Epithelial cell of esophagus (primary cell): ENCODE data around the gene YWHAQ.

ENCODE experiments used
- DNase-seq: peaks from one replicate; pipeline ENCODE4 v3.0.0; 2010; ENCODE audit warnings: low read depth
- H3K4me3 ChIP-seq: 2 replicates; pipeline ENCODE4 v1.5.1; 2011; ENCODE audit warnings: mild to moderate bottlenecking, low read length, control low read depth
- TF ChIP-seq, protein P1 (sequence below): IDR thresholded peaks from 2 replicates; pipeline ENCODE4 v1.5.1; 2011; ENCODE audit warnings: low read depth, mild to moderate bottlenecking, low read length, control low read depth, inconsistent platforms; ENCODE audit not compliant: insufficient read depth; ENCODE audit errors: missing control alignments

The YWHAQ gene

DNA sequence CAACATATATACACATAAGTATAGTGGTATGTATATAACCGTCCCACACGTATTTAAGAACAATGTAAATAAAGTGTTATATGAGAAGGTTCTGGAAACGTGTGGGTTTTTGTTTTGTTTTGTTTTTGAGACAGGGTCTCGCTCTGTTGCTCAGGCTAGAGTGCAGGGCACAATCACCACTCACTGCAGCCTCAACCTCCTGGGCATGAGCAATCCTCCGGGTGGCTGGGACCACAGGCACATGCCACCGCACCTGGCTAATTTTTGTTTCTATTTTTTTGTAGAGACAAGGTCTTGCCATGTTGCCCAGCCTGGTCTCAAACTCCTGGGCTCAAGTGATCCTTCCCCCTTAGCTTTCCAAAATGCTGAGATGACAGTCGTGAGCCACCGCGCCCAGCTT lies 81.4 kb downstream of the YWHAQ start:
- TF ChIP-seq, protein P1, sequence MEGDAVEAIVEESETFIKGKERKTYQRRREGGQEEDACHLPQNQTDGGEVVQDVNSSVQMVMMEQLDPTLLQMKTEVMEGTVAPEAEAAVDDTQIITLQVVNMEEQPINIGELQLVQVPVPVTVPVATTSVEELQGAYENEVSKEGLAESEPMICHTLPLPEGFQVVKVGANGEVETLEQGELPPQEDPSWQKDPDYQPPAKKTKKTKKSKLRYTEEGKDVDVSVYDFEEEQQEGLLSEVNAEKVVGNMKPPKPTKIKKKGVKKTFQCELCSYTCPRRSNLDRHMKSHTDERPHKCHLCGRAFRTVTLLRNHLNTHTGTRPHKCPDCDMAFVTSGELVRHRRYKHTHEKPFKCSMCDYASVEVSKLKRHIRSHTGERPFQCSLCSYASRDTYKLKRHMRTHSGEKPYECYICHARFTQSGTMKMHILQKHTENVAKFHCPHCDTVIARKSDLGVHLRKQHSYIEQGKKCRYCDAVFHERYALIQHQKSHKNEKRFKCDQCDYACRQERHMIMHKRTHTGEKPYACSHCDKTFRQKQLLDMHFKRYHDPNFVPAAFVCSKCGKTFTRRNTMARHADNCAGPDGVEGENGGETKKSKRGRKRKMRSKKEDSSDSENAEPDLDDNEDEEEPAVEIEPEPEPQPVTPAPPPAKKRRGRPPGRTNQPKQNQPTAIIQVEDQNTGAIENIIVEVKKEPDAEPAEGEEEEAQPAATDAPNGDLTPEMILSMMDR = no peak
- no peak for DNase-seq
- no peak overlapping the region for H3K4me3 ChIP-seq

DNA sequence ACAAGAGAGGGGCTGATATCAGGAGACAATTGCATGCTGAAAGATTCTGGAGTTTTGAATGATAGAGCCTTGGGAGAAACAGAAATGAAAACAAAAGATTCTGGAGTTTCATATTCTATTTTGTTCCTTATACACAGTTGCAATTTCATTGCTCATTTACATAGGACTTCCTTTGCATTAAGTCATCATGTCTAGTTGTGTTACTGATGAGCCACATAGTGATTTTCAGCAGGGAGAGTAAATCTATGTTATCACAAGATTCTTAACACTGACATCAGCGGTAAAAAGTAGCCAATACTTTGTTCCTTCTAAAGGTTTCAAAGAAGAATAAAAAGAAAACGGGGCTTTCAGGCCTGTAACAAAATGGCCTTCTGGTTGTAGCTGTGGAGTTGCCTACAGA lies 82.3 kb downstream of the YWHAQ start:
- no peak overlapping the region for H3K4me3 ChIP-seq
- DNase-seq = peak; percentile 58

DNA sequence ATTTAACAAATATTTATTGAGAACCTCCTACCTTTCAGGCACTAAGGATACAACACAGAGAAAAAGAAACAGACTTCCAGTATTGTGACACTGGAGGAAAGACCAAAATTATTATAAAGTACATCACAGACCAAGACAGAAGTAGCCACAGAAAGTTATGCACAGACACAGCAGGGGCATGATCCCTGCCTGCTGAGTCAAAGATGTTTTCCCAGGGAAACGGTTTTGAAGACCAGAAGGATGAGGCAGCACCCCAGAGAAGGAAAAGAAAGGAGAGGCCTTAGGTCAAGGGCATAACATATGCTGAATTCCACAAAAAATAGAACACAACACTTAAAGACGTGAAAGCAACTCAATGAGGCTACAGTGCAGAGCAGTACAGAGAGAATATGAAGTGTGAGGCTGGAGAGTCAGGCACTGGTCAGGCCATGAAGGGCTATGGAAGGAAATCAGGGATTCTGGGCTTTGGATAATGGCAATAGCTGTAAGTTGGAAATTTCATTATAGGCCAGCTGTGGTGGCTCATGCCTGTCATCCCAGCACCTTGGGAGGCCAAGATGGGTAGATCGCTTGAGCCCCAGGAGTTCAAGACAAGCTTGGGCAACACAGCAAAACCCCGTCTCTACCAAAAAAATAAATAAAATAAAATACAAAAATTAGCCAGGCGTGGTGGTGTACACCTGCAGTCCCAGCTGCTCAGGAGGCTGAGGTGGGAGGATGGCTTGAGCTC lies 83.4 kb downstream of the YWHAQ start:
- H3K4me3 ChIP-seq = no peak overlapping the region
- no peak for DNase-seq
- TF ChIP-seq, protein P1 = no peak

More for the DNA sequence above, 82.3 kb downstream of the YWHAQ start:
- TF ChIP-seq, protein P1 = no peak

DNA sequence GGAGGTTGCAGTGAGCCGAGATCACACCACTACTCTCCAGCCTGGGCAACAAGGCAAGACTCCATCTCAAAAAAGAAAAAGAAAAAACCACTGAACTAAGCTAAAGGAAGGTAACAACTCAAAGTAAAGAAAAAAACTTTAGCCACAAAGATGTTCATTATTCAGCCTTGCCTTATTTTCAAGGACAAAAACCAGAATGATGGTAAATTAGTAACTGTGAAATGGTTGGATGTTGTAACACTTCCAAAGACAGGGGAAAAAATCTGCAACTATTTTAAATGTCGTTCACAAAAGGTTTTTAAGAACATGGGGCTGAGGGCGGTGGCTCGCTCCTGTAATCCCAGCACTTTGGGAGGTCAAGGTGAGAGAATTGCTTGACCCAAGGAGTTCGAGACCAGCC lies 85.3 kb downstream of the YWHAQ start:
- H3K4me3 ChIP-seq = no peak overlapping the region
- TF ChIP-seq, protein P1 = no peak
- DNase-seq = no peak

DNA sequence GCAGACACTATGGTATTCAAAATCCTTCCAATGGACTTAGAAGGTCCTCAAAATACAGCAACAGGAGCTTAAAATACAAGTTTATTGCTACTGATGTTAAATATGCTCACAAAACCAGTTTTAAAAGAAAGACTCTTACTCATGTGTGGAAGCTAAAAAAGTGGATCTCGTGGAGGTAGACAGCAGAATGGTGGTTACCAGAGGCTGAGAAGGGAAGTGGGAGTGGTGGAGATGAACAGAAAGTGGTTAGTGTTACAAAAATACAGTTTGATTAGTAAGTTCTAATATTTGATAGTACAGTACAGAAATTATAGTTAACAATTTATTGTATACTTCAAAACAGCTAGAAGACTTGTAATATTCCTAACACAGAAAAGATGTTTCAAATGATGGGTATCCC lies 87.2 kb downstream of the YWHAQ start:
- no peak overlapping the region for H3K4me3 ChIP-seq
- no peak for DNase-seq
- TF ChIP-seq, protein P1 = no peak

DNA sequence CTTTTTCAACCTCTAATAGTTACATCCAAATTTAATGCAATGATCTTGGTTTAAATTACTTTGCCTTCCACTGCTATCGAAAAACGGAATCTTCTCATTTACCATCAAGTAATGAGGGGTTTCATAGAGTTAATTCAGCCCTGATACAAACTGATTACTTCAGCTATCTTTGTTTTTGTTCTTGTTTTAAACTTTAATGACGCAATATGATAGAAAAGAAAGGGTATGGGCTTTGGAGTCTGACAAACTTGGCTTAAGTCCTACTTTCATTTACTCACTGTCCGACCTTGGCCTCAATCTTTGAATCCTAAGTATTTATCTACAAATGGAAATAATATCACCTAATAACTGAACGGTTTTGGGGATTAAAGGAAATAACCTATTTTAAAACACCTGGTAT lies 91.3 kb downstream of the YWHAQ start:
- H3K4me3 ChIP-seq = no peak overlapping the region
- no peak for DNase-seq

DNA sequence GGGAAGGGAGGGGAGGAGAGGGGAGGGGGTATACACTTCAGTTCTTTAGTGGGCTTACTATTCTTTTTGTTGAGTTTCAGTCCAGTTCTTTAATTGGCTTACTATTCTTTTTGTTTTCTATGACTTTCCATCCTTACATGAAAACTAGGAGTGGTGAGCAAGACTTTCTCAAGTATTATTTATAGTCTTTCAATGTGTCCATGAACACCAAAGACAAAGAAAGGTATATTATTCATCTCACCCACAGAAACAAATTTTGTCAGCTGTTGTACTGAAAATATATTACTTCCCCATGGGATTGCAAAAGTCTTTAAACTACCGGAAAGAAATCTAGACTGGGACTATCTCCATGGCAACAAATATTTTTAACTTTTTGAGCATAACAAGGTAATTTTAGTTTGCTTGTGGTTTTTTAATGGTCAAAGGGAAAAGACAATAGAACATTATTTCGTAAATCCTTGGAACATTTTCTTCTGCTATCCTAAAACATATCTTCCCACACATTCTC lies 92.7 kb downstream of the YWHAQ start:
- TF ChIP-seq, protein P1 = no peak
- DNase-seq = peak; percentile 24
- no peak overlapping the region for H3K4me3 ChIP-seq

More for the DNA sequence above, 91.3 kb downstream of the YWHAQ start:
- TF ChIP-seq, protein P1 = no peak
